HG03432 (cell line): ENCODE results near the gene TMEM131L.
"Not testable (repeated sequence)": the region's sequence is repeated elsewhere in the genome, so short reads cannot be mapped to it uniquely, and the experiment has no call there.

Experiments used
- ATAC-seq: cut with Tn5 transposase; IDR thresholded peaks from one replicate; pipeline ENCODE4 v1.9.1; 2021; ENCODE audit warnings: mild to moderate bottlenecking, moderate library complexity; ENCODE audit not compliant: unreplicated experiment

Gene TMEM131L, protein sequence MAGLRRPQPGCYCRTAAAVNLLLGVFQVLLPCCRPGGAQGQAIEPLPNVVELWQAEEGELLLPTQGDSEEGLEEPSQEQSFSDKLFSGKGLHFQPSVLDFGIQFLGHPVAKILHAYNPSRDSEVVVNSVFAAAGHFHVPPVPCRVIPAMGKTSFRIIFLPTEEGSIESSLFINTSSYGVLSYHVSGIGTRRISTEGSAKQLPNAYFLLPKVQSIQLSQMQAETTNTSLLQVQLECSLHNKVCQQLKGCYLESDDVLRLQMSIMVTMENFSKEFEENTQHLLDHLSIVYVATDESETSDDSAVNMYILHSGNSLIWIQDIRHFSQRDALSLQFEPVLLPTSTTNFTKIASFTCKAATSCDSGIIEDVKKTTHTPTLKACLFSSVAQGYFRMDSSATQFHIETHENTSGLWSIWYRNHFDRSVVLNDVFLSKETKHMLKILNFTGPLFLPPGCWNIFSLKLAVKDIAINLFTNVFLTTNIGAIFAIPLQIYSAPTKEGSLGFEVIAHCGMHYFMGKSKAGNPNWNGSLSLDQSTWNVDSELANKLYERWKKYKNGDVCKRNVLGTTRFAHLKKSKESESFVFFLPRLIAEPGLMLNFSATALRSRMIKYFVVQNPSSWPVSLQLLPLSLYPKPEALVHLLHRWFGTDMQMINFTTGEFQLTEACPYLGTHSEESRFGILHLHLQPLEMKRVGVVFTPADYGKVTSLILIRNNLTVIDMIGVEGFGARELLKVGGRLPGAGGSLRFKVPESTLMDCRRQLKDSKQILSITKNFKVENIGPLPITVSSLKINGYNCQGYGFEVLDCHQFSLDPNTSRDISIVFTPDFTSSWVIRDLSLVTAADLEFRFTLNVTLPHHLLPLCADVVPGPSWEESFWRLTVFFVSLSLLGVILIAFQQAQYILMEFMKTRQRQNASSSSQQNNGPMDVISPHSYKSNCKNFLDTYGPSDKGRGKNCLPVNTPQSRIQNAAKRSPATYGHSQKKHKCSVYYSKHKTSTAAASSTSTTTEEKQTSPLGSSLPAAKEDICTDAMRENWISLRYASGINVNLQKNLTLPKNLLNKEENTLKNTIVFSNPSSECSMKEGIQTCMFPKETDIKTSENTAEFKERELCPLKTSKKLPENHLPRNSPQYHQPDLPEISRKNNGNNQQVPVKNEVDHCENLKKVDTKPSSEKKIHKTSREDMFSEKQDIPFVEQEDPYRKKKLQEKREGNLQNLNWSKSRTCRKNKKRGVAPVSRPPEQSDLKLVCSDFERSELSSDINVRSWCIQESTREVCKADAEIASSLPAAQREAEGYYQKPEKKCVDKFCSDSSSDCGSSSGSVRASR (N-terminal part only)

DNA sequence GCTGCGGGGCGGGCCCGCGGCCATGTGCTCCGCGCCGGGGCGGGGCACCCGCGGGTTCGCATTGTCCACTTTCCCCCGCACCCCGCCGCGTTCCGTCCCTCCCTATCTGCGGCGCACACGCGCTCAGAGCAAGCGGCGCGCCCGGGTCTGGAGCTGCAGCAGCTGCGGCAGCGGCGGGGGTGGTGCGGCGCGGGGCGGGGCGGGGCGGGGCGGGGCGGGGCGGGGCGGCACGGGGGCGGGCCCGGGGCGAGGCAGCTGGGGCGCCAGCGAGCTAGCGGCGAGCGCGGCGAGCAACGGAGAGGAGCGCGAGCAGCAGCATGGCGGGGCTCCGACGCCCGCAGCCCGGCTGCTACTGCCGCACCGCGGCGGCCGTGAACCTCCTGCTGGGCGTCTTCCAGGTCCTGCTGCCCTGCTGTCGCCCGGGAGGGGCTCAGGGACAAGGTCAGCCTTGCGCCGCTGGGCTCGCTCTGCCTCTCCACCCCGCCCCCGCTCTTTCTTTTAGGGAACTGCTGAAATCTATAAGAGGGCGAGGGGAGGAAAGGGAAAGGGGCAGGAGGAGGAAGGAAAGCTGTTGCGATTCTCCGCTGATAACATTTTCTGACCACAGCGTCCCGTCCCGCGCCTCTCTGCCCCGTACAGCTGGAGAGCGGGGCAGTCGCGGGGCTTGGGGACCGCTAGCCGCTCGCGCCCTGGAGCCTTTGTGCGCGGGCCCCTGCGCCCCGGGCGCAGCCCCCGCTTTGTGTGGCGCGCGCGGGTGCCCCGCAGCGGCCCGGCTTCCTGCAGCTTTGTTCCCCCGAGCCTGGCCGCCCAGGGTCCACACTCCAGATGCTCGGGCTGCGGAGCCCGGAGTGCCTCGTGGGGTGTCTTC, at the start of gene TMEM131L:
Gene TMEM131L, plus strand, starts transcription at position 280 of the 868 bp plus-strand sequence. Its CDS starts 38 bp downstream, at position 318.
- peak; percentile 57 for ATAC-seq

DNA sequence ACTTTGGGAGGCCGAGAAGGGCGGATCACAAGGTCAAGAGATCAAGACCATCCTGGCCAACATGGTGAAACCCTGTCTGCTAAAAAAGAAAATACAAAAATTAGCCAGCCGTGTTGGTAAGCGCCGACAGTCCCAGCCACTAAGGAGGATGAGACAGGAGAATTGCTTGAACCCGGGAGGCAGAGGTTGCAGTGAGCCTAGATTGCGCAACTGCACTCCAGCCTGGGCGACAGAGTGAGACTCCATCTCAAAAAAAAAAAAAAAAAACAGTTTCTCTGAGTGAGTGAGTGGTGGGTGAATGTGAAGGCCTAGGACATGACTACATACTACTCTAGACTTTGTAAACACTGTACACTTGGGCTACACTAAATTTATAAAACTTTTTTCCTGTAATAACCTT, 49.7 kb upstream of the TMEM131L start:
- ATAC-seq, result not testable (repeated sequence)

DNA sequence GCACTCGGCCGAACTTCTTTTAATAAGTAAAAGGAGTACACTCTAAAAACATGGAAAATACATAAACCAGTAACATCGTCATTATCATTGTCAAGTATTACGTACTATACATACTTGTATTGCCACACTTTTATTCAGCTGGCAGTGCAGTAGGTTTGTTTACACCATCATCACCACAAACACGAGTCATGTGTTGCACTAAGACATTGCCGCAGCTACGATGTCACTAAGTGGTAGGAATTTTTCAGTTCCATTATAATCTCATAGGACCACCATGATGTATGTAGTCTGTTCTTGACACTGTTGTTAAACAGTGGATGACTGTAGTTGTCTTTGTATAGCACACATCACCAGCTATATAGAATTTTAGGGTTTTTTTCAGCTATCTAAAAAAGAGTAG, 48.0 kb upstream of the TMEM131L start:
- ATAC-seq, result no peak

DNA sequence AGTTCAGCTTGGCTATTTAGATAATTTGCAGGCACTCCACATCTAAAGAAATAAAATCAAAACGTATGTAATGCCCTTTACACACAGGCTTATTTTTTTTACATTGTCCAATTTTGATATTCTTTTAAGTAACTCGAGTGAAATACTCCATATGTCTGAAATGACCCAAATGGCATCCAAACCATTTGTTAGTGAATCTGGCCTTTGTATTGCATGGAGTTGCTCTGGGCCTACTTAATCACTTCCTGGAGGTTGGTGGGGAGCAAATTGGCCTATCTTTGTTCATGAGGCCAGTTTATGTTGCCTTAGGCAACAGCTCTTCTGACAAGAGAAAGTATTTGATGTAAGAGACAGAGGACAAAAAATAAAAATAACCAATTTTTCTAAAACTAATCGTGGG, 47.6 kb upstream of the TMEM131L start:
- ATAC-seq, result no peak

DNA sequence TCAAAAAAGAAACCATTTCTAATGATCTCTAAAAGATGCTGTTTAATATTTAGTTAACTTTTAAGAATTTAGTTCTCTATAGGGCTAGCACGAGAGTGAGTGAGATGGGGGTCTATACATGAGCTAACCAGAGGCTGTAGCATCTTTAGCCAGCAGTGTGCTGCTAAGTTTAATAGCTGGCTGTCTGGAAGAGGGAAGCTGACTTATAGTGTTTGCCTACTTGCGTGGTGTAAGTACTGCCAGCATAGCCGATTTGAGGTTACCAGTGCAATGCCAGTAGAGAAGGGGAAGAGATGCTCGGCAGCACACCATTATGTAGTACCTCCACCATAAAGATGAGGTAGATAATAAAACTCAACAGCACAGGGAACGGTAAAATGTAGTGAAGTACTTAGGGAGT, 47.1 kb upstream of the TMEM131L start:
- ATAC-seq, result no peak

- no peak for ATAC-seq
Observed at GRCh38 chr4:153419673-153420278, 46.4 kb upstream of the TMEM131L start.

GRCh38 chr4:153420361-153420760, 45.8 kb upstream of the TMEM131L start:
- no peak for ATAC-seq

- ATAC-seq, result peak; percentile 72
Observed at GRCh38 chr4:153421941-153422340, 44.2 kb upstream of the TMEM131L start.

DNA sequence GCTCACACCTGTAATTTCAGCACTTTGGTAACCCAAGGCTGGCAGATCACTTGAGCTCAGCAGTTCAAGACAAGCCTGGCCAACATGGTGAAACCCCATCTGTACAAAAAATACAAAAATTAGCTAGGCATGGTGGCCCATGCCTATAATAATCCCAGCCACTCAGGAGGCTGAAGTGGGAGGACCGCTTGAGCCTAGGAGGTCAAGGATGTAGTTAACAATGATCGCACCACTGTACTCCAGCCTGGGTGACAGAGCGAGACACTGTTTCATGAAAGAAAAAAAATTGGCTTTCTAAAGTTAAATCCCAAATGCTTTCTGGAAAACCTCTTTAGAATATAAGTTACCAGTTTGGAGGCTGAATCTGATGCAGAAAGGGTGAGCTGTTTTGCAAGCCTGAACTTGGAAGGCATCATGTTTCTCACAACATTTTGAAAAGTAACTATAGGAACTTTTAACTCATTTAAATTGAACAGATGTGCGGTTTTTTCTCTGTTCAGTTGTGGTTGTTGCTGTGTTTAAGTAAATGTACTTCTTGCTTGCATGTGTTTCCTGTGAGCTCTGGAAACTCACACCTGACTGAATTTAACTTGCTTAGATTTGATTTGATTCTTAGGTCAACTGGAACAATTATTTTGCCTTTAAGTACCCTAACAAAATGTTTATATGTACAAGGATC, 39.8 kb upstream of the TMEM131L start:
- ATAC-seq, result peak; percentile 74

- no peak for ATAC-seq
Observed at GRCh38 chr4:153427363-153428071, 38.6 kb upstream of the TMEM131L start.

DNA sequence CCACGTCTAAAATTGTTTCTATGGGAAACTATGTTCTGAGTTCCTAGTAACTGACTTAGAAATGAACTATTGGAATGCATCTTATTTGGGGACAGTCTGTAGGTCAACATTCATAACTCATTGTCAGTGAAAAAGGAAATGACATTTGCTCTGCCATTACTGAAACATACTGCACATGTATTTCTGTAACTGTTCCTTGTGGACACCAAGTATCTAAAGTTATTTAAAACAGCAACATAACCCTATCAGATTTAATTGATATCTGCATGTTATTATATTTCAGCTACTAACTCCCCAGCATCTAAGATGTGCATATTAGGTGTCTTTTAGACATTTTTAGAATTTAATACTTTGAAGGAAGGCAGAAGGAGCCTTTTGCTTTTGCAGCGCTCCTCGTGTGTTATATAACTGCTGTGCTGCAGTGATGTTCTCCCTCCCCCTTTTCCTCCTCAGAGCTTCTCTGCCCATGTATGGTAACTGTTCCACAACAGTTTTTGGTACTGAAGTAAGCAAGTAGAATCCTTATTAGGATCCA, 37.2 kb upstream of the TMEM131L start:
- ATAC-seq, result no peak

DNA sequence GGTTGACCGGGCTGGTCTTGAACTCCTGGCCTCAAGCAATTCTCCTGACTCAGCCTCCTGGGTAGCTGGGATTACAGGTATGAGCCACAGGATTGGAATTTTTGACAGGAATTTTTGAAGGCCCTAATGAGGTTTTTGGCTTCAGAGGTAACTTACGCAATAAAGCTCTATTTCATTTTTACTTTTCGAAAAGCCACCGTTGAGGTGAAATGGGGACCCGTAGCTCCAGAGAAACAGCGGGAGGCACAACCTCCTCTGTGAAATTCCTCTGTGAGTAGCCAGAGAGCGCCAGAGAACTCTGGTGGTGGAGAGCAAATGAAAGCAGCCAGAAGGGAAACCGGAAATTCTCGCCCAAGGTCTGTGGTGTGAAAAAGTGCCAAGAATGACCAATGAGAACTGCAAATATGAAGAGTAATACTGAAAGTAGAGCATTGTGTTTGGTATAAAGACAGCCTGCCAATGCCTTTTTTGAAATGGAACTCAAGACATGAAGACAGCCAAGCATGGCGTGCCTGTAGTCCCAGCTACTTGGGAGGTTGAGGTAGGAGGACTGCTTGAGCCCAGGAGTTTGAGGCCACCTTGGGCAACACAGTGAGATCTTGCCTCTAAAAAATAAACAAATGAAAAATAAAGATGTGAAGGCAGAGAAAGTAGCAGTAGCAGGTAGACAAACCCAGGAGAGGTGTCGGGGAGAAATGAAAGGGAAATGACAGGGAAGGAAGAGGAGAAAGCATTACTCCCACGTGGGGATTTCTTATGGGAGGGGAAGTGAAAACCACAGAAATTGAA, 33.0 kb upstream of the TMEM131L start:
- ATAC-seq, result peak; percentile 96

GRCh38 chr4:153433754-153434105, 32.4 kb upstream of the TMEM131L start:
- peak; percentile 7 for ATAC-seq

- no peak for ATAC-seq
Observed at GRCh38 chr4:153434190-153434589, 32.0 kb upstream of the TMEM131L start.

DNA sequence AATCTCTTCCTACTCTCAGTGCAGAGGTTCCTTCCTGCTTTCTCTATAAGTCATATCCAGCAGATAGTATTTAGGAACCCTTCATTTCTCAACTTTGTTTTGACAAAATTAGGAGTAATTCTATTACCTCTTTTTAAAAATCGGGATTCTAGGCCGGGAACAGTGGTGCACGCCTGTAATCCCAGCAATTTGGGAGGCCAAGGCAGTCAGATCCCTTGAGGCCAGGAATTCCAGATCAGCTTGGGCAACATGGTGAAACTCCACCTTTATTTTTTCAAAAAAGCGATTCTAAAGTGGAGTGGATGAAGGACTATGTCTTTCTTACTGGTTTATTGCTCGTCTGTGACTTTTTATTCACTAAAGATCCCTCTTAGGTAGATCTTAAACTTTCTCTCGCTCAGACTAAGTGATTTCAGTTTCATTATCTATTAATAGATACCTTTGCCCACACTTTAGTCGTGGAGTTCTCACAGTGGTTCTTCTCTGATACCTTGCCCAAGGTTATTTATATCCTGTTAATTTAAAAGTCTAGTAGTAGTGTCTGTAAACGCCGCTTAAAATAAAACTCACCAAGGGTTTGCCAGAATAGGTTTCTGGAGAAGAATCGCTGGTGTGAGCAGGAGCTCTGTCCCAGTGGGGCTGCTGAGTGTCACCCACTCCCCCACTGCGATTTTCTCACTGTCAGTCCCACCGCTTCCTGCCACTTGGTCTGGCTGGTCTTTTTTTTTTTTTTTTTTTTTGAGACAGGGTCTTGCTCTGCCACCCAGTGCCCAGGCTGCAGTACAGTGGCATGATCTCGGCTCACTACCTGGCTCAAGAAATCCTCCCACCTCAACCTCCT, 27.0 kb upstream of the TMEM131L start:
- ATAC-seq, result peak; percentile 83

- ATAC-seq, result peak; percentile 1
Observed at GRCh38 chr4:153439831-153440230, 26.3 kb upstream of the TMEM131L start.
